ENCODE results near the gene MBOAT2.
"Not testable (repeated sequence)": the region's sequence is repeated elsewhere in the genome, so short reads cannot be mapped to it uniquely, and the experiment has no call there.

MBOAT2 gene

GRCh38 chr2:8895087-8895912 is 108.2 kb downstream of the MBOAT2 start:
- peaks cover 12% of the 10 kb centered on the region for H3K4me1 ChIP-seq (ENCODE audit: insufficient read depth, low read length)
- not testable (repeated sequence) for H3K36me3 ChIP-seq (ENCODE audit: insufficient read depth, low read length); H3K9me3 ChIP-seq (ENCODE audit: control insufficient read depth, insufficient read depth, low read length); H3K9ac ChIP-seq (ENCODE audit: low read depth, low read length)

GRCh38 chr2:8893978-8894820 is 109.3 kb downstream of the MBOAT2 start:
- Histone ChIP-seq H3K9me3 (ENCODE audit: control insufficient read depth, insufficient read depth, low read length) (no peaks in the 10 kb centered on the region), H3K4me1 (ENCODE audit: insufficient read depth, low read length) (peaks cover 12% of the 10 kb centered on the region), H3K9ac (ENCODE audit: low read depth, low read length) (no peak overlapping the region), H3K36me3 (ENCODE audit: insufficient read depth, low read length) (no peaks in the 10 kb centered on the region)

DNA sequence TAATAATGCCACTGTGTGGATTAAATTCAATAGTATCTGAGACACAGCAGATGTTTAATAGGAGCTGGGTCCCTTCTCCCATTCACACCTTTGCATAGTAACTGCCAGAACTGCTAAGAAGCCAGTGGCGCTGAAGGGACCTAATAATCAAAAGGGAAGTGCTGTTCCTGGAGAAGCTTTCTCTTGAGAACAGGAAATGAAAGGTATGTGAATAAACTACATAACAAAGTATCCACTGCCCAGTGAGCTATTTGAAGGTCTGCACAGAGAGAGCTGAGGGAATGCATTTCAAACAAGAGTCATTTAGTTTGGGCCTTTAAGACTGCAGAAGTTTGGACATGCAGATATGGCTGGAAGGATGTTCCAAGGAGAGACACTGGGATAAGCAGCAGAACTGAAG is 110.0 kb downstream of the MBOAT2 start:
- no peaks in the 10 kb centered on the region for H3K9me3 ChIP-seq (ENCODE audit: control insufficient read depth, insufficient read depth, low read length)
- no peaks in the 10 kb centered on the region for H3K36me3 ChIP-seq (ENCODE audit: insufficient read depth, low read length)
- no peak overlapping the region for H3K9ac ChIP-seq (ENCODE audit: low read depth, low read length)
- H3K4me1 ChIP-seq (ENCODE audit: insufficient read depth, low read length): peaks cover 12% of the 10 kb centered on the region

- Histone ChIP-seq H3K9me3 (ENCODE audit: control insufficient read depth, insufficient read depth, low read length) (no peaks in the 10 kb centered on the region), H3K36me3 (ENCODE audit: insufficient read depth, low read length) (no peaks in the 10 kb centered on the region), H3K9ac (ENCODE audit: low read depth, low read length) (no peak overlapping the region), H3K4me1 (ENCODE audit: insufficient read depth, low read length) (peaks cover 12% of the 10 kb centered on the region)
Observed at GRCh38 chr2:8892111-8892510, 111.4 kb downstream of the MBOAT2 start.

DNA sequence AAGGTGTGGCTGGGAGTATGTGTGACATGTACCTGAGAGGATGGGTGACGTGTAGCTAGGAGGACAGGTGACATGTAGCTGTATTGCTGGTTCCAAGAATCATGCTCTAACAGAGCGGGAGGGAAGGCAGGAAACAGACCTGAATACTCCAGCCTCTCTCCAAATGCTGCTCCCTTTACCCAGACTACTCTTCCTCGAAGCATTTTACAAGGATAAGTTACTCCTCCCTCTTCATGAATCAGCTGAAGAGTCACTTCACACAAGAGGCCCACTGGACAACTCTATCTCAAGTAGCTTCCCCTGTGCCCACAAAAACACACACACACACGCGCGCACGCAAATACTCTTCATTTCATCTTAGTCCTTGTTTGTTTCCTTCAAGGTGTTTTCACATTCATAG is 113.5 kb downstream of the MBOAT2 start:
- no peaks in the 10 kb centered on the region for H3K36me3 ChIP-seq (ENCODE audit: insufficient read depth, low read length)
- peaks cover 12% of the 10 kb centered on the region for H3K4me1 ChIP-seq (ENCODE audit: insufficient read depth, low read length)
- no peaks in the 10 kb centered on the region for H3K9me3 ChIP-seq (ENCODE audit: control insufficient read depth, insufficient read depth, low read length)
- H3K9ac ChIP-seq (ENCODE audit: low read depth, low read length): no peak overlapping the region

GRCh38 chr2:8888963-8889362 is 114.5 kb downstream of the MBOAT2 start:
- Histone ChIP-seq H3K36me3 (ENCODE audit: insufficient read depth, low read length) (no peaks in the 10 kb centered on the region), H3K9ac (ENCODE audit: low read depth, low read length) (no peak overlapping the region), H3K4me1 (ENCODE audit: insufficient read depth, low read length) (peaks cover 7% of the 10 kb centered on the region), H3K9me3 (ENCODE audit: control insufficient read depth, insufficient read depth, low read length) (no peaks in the 10 kb centered on the region)

GRCh38 chr2:8886876-8887275 is 116.6 kb downstream of the MBOAT2 start:
- Histone ChIP-seq H3K9me3 (ENCODE audit: control insufficient read depth, insufficient read depth, low read length) (no peaks in the 10 kb centered on the region), H3K36me3 (ENCODE audit: insufficient read depth, low read length) (no peaks in the 10 kb centered on the region), H3K4me1 (ENCODE audit: insufficient read depth, low read length) (no peaks in the 10 kb centered on the region), H3K9ac (ENCODE audit: low read depth, low read length) (no peak overlapping the region)

DNA sequence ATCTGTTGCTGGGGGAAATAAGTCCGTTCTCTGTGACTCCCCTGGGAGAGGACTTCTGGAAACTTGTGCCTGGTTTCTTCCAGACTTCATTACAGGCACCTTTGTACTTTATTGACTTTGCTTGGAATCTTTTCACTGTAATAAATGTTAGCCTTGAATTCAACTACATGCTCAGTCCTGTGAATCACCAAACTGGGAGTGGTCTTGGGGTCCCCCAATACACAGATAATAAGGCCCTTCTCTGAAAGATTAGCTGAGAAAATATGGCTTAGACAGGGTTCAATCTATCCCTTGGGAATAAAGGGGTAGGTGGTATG is 117.3 kb downstream of the MBOAT2 start:
- no peaks in the 10 kb centered on the region for H3K4me1 ChIP-seq (ENCODE audit: insufficient read depth, low read length)
- H3K36me3 ChIP-seq (ENCODE audit: insufficient read depth, low read length): no peaks in the 10 kb centered on the region
- H3K9me3 ChIP-seq (ENCODE audit: control insufficient read depth, insufficient read depth, low read length): no peaks in the 10 kb centered on the region
- H3K9ac ChIP-seq (ENCODE audit: low read depth, low read length): no peak overlapping the region

- Histone ChIP-seq H3K9ac (ENCODE audit: low read depth, low read length) (no peak overlapping the region), H3K36me3 (ENCODE audit: insufficient read depth, low read length) (no peaks in the 10 kb centered on the region), H3K4me1 (ENCODE audit: insufficient read depth, low read length) (no peaks in the 10 kb centered on the region), H3K9me3 (ENCODE audit: control insufficient read depth, insufficient read depth, low read length) (no peaks in the 10 kb centered on the region)
Observed at GRCh38 chr2:8885449-8886201, 117.9 kb downstream of the MBOAT2 start.

GRCh38 chr2:8884812-8885211 is 118.7 kb downstream of the MBOAT2 start:
- Histone ChIP-seq H3K9me3 (ENCODE audit: control insufficient read depth, insufficient read depth, low read length) (no peaks in the 10 kb centered on the region), H3K4me1 (ENCODE audit: insufficient read depth, low read length) (no peaks in the 10 kb centered on the region), H3K9ac (ENCODE audit: low read depth, low read length) (no peak overlapping the region), H3K36me3 (ENCODE audit: insufficient read depth, low read length) (no peaks in the 10 kb centered on the region)

DNA sequence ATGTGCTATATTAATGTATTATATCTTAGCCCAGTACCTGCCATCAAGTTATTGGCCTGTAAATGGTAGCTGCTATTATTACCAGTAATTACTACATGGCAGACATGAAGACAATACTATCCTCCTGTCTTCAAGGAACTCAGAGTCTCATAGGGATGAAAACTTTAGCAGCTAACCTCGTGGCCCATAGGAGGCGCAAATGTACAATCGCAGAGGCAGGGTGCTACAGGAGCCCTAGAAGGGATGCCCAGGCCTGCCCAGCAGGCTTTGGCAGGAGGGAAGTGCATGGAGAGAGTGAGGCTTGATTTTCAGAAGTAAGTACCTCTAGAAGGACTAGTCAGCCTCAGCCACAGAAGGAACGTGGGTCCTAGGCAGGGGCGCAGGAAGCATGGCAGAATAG is 121.4 kb downstream of the MBOAT2 start:
- Histone ChIP-seq H3K4me1 (ENCODE audit: insufficient read depth, low read length) (no peaks in the 10 kb centered on the region), H3K36me3 (ENCODE audit: insufficient read depth, low read length) (no peaks in the 10 kb centered on the region), H3K9ac (ENCODE audit: low read depth, low read length) (no peak overlapping the region), H3K9me3 (ENCODE audit: control insufficient read depth, insufficient read depth, low read length) (no peaks in the 10 kb centered on the region)

- H3K4me1 ChIP-seq (ENCODE audit: insufficient read depth, low read length): no peaks in the 10 kb centered on the region
- no peaks in the 10 kb centered on the region for H3K9me3 ChIP-seq (ENCODE audit: control insufficient read depth, insufficient read depth, low read length)
- H3K9ac ChIP-seq (ENCODE audit: low read depth, low read length): no peak overlapping the region
- H3K36me3 ChIP-seq (ENCODE audit: insufficient read depth, low read length): no peaks in the 10 kb centered on the region
Observed at GRCh38 chr2:8877894-8878293, 125.6 kb downstream of the MBOAT2 start.

DNA sequence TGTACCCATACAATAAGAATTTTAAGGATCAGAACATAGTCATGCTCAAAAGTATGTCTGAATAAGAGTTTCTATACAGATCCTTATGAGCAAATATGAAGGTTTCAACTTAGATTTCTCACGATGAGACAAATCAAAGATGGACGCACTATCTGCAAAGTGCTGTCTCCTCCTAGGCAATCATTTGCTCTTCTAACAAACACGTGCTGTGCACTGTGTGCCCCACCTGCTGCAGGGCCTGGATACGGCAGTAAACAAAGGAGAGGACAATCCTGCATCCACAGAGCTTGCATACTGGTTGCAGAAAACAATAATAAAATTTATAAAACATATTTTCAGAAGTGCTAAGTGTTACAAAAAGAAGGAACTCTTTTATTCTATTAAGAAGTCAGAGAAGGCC is 126.2 kb downstream of the MBOAT2 start:
- no peaks in the 10 kb centered on the region for H3K36me3 ChIP-seq (ENCODE audit: insufficient read depth, low read length)

GRCh38 chr2:8876628-8877027 is 126.9 kb downstream of the MBOAT2 start:
- Histone ChIP-seq H3K9ac (ENCODE audit: low read depth, low read length) (no peak overlapping the region), H3K9me3 (ENCODE audit: control insufficient read depth, insufficient read depth, low read length) (no peaks in the 10 kb centered on the region), H3K36me3 (ENCODE audit: insufficient read depth, low read length) (no peaks in the 10 kb centered on the region), H3K4me1 (ENCODE audit: insufficient read depth, low read length) (no peaks in the 10 kb centered on the region)

More for the DNA sequence above, 126.2 kb downstream of the MBOAT2 start:
- no peaks in the 10 kb centered on the region for H3K9me3 ChIP-seq (ENCODE audit: control insufficient read depth, insufficient read depth, low read length)
- H3K9ac ChIP-seq (ENCODE audit: low read depth, low read length): no peak overlapping the region
- no peaks in the 10 kb centered on the region for H3K4me1 ChIP-seq (ENCODE audit: insufficient read depth, low read length)
